Stimulated activated CD4-positive, alpha-beta T cell treated with anti-CD3 and anti-CD28 coated beads, Interleukin-4, amount 100 ng/mL, for 1 hour (primary cell): ENCODE measurements around the gene LRRC37B.
"Not testable (repeated sequence)": the region's sequence is repeated elsewhere in the genome, so short reads cannot be mapped to it uniquely, and the experiment has no call there.

Experiments
- DNase-seq: peaks from one replicate; pipeline ENCODE4 v3.0.0-alpha.2; 2020

LRRC37B gene

GRCh38 chr17:32042266-32042665, 35.1 kb downstream of the LRRC37B start:
- DNase-seq = not testable (repeated sequence)

- not testable (repeated sequence) for DNase-seq
These were observed 38.4 kb downstream of the LRRC37B start for GRCh38 chr17:32045611-32046010.

GRCh38 chr17:32047663-32048062, 40.5 kb downstream of the LRRC37B start:
- not testable (repeated sequence) for DNase-seq

- not testable (repeated sequence) for DNase-seq
These were observed 47.8 kb downstream of the LRRC37B start for GRCh38 chr17:32054985-32055384.

GRCh38 chr17:32055425-32055824, 48.2 kb downstream of the LRRC37B start:
- DNase-seq = not testable (repeated sequence)

- DNase-seq = not testable (repeated sequence)
These were observed 49.3 kb downstream of the LRRC37B start for GRCh38 chr17:32056500-32056899.

GRCh38 chr17:32057460-32058105, 50.4 kb downstream of the LRRC37B start:
- not testable (repeated sequence) for DNase-seq

GRCh38 chr17:32060695-32061094, 53.5 kb downstream of the LRRC37B start:
- DNase-seq = not testable (repeated sequence)

GRCh38 chr17:32061840-32062239, 54.7 kb downstream of the LRRC37B start:
- DNase-seq = not testable (repeated sequence)

- not testable (repeated sequence) for DNase-seq
These were observed 56.9 kb downstream of the LRRC37B start for GRCh38 chr17:32064091-32064490.

- DNase-seq = not testable (repeated sequence)
These were observed 59.0 kb downstream of the LRRC37B start for GRCh38 chr17:32066123-32066680.

- peak; percentile 49 for DNase-seq
These were observed 59.9 kb downstream of the LRRC37B start for GRCh38 chr17:32066863-32067642.

- DNase-seq = not testable (repeated sequence)
These were observed 61.9 kb downstream of the LRRC37B start for GRCh38 chr17:32069067-32069466.

GRCh38 chr17:32071961-32072360, 64.8 kb downstream of the LRRC37B start:
- not testable (repeated sequence) for DNase-seq

GRCh38 chr17:32073131-32073530, 65.9 kb downstream of the LRRC37B start:
- DNase-seq = not testable (repeated sequence)

- DNase-seq = peak; percentile 48
These were observed 72.6 kb downstream of the LRRC37B start for GRCh38 chr17:32079753-32080152.

GRCh38 chr17:32083550-32083979, 76.4 kb downstream of the LRRC37B start:
- not testable (repeated sequence) for DNase-seq

GRCh38 chr17:32084003-32084941, 77.1 kb downstream of the LRRC37B start:
- DNase-seq = not testable (repeated sequence)

GRCh38 chr17:32084942-32085829, 78.0 kb downstream of the LRRC37B start:
- DNase-seq = not testable (repeated sequence)

GRCh38 chr17:32086833-32087232, 79.7 kb downstream of the LRRC37B start:
- not testable (repeated sequence) for DNase-seq

GRCh38 chr17:32092062-32092461, 84.9 kb downstream of the LRRC37B start:
- DNase-seq = not testable (repeated sequence)
